ENCODE measurements around the gene MAP1B. TPM values are rescaled to one million over a fixed set of nuclear protein-coding genes. Genes with fewer than 3 reads are reported as not detected.

MAP1B gene
- total RNA-seq, 1 donor from 2014 or later = 58.6 TPM

DNA sequence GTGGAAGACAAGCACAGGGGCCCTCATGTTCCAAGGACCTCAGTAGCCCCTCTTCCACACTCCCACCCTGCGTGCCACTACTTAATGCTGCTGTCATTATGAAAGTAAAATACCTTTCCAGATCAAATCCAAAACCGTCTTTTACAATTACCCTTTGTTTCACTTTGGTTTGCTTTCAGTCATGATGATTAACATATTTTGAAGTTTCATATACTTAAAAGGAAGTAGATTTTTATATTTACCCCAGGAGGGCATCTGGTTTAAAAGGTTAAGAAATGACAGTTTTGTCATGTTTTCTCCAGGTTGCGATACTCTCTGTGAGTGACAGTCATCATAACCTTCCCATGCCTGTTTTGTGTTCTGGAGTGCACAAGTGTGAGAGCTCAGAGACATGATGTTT, 13.5 kb upstream of the MAP1B start:
- H3K27me3 Mint-ChIP-seq = peaks cover 3% of the 10 kb centered on the region
- no peaks in the 10 kb centered on the region for H3K9me3 Mint-ChIP-seq (ENCODE audit: low read depth)
- DNase-seq (ENCODE audit: low spot score, unreplicated experiment) = no peak
- TF ChIP-seq, protein P1, sequence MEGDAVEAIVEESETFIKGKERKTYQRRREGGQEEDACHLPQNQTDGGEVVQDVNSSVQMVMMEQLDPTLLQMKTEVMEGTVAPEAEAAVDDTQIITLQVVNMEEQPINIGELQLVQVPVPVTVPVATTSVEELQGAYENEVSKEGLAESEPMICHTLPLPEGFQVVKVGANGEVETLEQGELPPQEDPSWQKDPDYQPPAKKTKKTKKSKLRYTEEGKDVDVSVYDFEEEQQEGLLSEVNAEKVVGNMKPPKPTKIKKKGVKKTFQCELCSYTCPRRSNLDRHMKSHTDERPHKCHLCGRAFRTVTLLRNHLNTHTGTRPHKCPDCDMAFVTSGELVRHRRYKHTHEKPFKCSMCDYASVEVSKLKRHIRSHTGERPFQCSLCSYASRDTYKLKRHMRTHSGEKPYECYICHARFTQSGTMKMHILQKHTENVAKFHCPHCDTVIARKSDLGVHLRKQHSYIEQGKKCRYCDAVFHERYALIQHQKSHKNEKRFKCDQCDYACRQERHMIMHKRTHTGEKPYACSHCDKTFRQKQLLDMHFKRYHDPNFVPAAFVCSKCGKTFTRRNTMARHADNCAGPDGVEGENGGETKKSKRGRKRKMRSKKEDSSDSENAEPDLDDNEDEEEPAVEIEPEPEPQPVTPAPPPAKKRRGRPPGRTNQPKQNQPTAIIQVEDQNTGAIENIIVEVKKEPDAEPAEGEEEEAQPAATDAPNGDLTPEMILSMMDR (IDR thresholded peaks at IDR 0.05; ENCODE audit: unreplicated experiment) = no peak
- H3K27ac Mint-ChIP-seq = no peak overlapping the region
- H3K4me3 Mint-ChIP-seq (ENCODE audit: low read depth) = no peak overlapping the region
- H3K4me1 Mint-ChIP-seq (ENCODE audit: low read depth) = no peaks in the 10 kb centered on the region
- H3K36me3 Mint-ChIP-seq (ENCODE audit: insufficient read depth) = no peaks in the 10 kb centered on the region

DNA sequence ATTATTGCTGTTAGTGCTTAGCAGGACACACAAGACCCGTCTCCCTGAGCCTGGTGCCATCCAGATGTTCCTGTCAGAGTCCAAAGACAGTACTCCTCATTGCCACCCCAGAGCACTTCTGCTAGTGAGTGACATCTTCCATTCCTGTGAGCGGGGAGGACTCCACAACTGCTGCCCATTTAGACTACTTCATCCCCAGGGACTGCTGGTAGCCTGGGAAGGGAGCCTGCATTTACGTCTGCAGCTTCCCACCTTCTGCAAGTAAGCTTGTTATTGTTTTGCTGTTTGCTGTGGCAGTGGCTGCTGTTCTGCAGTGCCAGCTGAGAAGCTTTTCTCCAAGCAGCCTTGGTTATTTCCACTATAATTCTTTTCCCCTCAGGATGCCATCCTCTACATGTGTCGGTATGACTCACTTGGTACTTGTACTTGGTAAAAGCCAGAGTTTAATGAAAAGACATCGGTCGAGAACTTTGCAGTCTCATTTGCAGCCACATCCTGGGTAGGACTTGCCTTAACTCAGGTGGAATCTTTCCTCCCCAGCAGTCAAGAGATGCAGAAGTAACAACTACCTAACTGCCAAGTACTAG, 10.6 kb upstream of the MAP1B start:
- TF ChIP-seq, protein P1 (IDR thresholded peaks at IDR 0.05; ENCODE audit: unreplicated experiment) = no peak
- H3K27me3 Mint-ChIP-seq = no peaks in the 10 kb centered on the region
- no peak for DNase-seq (ENCODE audit: low spot score, unreplicated experiment)
- H3K4me3 Mint-ChIP-seq (ENCODE audit: low read depth) = no peak overlapping the region
- H3K36me3 Mint-ChIP-seq (ENCODE audit: insufficient read depth) = no peaks in the 10 kb centered on the region
- H3K9me3 Mint-ChIP-seq (ENCODE audit: low read depth) = no peaks in the 10 kb centered on the region
- no peaks in the 10 kb centered on the region for H3K4me1 Mint-ChIP-seq (ENCODE audit: low read depth)
- no peak overlapping the region for H3K27ac Mint-ChIP-seq

DNA sequence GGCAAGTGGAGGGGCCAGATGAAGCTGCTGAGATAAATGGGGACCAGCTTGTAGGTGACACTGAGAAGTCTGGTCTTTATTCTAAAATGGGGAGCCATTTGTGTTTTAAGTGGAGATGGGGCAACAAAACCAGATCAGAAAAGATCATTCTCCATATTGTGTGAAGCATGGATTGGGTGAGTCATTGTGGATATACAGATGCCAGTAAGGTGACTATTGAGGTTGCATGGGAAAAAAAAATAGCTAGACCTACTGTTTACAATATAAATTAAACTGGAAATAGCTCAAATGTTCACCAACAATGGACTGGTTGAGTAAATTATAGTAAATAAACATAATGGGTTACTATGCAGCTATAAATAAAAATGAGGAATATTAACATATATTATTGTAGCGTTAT, 5.4 kb upstream of the MAP1B start:
- no peak overlapping the region for H3K27ac Mint-ChIP-seq
- no peak overlapping the region for H3K4me3 Mint-ChIP-seq (ENCODE audit: low read depth)
- no peak for DNase-seq (ENCODE audit: low spot score, unreplicated experiment)
- peaks cover 6% of the 10 kb centered on the region for H3K27me3 Mint-ChIP-seq
- no peaks in the 10 kb centered on the region for H3K4me1 Mint-ChIP-seq (ENCODE audit: low read depth)
- no peaks in the 10 kb centered on the region for H3K9me3 Mint-ChIP-seq (ENCODE audit: low read depth)
- TF ChIP-seq, protein P1 (IDR thresholded peaks at IDR 0.05; ENCODE audit: unreplicated experiment) = no peak
- no peaks in the 10 kb centered on the region for H3K36me3 Mint-ChIP-seq (ENCODE audit: insufficient read depth)

DNA sequence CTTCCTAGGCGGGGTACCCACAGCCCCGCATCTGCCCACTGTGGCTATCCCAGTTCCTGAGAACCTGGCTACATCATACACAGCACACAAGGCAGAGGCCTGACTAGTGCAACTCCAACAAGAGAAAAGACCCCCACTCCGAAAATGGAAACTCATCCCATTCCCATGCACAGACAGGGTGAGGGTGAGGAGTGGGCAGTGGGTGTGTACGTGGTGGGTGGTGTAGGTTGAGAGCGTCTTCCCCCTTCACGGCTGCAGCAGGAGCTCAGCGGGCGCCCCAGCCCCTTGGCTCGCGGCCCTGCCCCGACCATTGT, 501 bp upstream of the MAP1B start:
- peak overlapping the region; percentile 85 for H3K4me3 Mint-ChIP-seq (ENCODE audit: low read depth)
- peaks cover 6% of the 10 kb centered on the region for H3K27me3 Mint-ChIP-seq
- peaks cover 6% of the 10 kb centered on the region for H3K4me1 Mint-ChIP-seq (ENCODE audit: low read depth)
- no peak for DNase-seq (ENCODE audit: low spot score, unreplicated experiment)
- H3K27ac Mint-ChIP-seq = peak overlapping the region; percentile 92
- TF ChIP-seq, protein P1 (IDR thresholded peaks at IDR 0.05; ENCODE audit: unreplicated experiment) = no peak
- no peaks in the 10 kb centered on the region for H3K9me3 Mint-ChIP-seq (ENCODE audit: low read depth)
- no peaks in the 10 kb centered on the region for H3K36me3 Mint-ChIP-seq (ENCODE audit: insufficient read depth)

DNA sequence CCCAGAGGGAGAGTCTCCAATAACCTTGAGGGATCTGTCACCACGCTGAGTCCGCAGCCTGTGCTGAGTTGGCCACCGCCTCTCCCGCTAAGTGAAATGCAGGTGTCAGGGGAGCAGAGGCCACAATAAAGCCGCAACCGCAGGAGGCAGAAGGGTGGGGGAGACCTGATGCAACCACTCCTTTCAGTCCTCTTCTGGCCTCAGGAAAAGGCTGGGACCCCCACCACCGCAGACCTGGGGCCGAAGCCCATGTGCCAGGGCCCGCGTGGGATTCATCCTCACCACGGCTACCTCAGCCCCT, 576 bp downstream of the MAP1B start:
- TF ChIP-seq, protein P1 (IDR thresholded peaks at IDR 0.05; ENCODE audit: unreplicated experiment) = no peak
- no peak for DNase-seq (ENCODE audit: low spot score, unreplicated experiment)
- Mint-ChIP-seq H3K9me3 (ENCODE audit: low read depth) (no peaks in the 10 kb centered on the region), H3K27ac (peak overlapping the region; percentile 64), H3K27me3 (peaks cover 6% of the 10 kb centered on the region), H3K4me3 (ENCODE audit: low read depth) (peak overlapping the region; percentile 85), H3K4me1 (ENCODE audit: low read depth) (peaks cover 6% of the 10 kb centered on the region), H3K36me3 (ENCODE audit: insufficient read depth) (no peaks in the 10 kb centered on the region)

All from progenitor cell of endocrine pancreas (in vitro differentiated cells).